Thyroid gland (tissue), 4 donors: ENCODE data around the gene PALLD. TPM values are rescaled to one million over a fixed set of nuclear protein-coding genes. Genes with fewer than 3 reads are reported as not detected.

Experiments
- DNase-seq, 2 donors: peaks; one replicate each; pipeline ENCODE4 v3.0.0-alpha.2; 2019
- H3K27ac ChIP-seq, 3 donors: fragments of 200-600 bp; sonication (generic); 1 replicate in 2 of 3; 2 replicates in 1 of 3; pipeline ENCODE4 v1.5.1; 2016 to 2019; ENCODE audit warnings: mild to moderate bottlenecking in 1 of 3, moderate library complexity in 1 of 3
- H3K27me3 ChIP-seq: fragments of 200-600 bp; sonication (generic); one replicate; pipeline ENCODE4 v1.5.1; 2019
- H3K36me3 ChIP-seq, 2 donors: fragments of 200-600 bp; sonication (generic); one replicate each; pipeline ENCODE4 v1.5.1; 2016 to 2019
- H3K4me1 ChIP-seq, 2 donors: fragments of 200-600 bp; sonication (generic); one replicate each; pipeline ENCODE4 v1.5.1; 2017 to 2019
- H3K4me3 ChIP-seq, 3 donors: fragments of 200-600 bp; sonication (generic); replicated peaks in 1 of 3; 1 replicate in 2 of 3; 2 replicates in 1 of 3; pipeline ENCODE4 v1.5.1; 2016; ENCODE audit warnings: mild to moderate bottlenecking in 1 of 3
- H3K9me3 ChIP-seq: fragments of 200-600 bp; sonication (generic); one replicate; pipeline ENCODE4 v1.5.1; 2017
- POLR2A ChIP-seq, 2 donors: fragments of 450-650 bp; IDR thresholded peaks; one replicate each; pipeline ENCODE4 v1.6.1; 2017; ENCODE audit warnings: antibody characterized with exemption in 2 of 2, mild to moderate bottlenecking in 2 of 2, moderate library complexity in 1 of 2
- WGBS, 2 donors: methylation state at CpG; one replicate each; pipeline ENCODE4 v1.1.5; 2017; 5-methylcytosine and 5-hydroxymethylcytosine counted together
- intact Hi-C: fragments of 100-400 bp; cut with DNase I; formaldehyde crosslinking; loops from one replicate; pipeline ENCODE4 v1.15.1; 2023
- total RNA-seq, 4 donors: library from RNA; depleted of rRNA; stranded (reverse); fragments of >200 nt; gene quantifications; one replicate each; pipeline ENCODE4 v1.2.3, GENCODE V29; 2016
- TF ChIP-seq, protein P1 (sequence below), 6 experiments: fragments of 200-600 bp in 3 of 6; fragments of 450-650 bp in 3 of 6; sonication (generic) in 3 of 6; IDR thresholded peaks; one replicate each; pipeline ENCODE4 v1.5.1; 2016 to 2019; ENCODE audit warnings: antibody characterized with exemption in 6 of 6, mild to moderate bottlenecking in 2 of 6, inconsistent platforms in 1 of 6, moderate library complexity in 1 of 6

PALLD gene
- total RNA-seq, 4 donors from 2014 or later, result 152 to 311 (median 226) TPM

DNA sequence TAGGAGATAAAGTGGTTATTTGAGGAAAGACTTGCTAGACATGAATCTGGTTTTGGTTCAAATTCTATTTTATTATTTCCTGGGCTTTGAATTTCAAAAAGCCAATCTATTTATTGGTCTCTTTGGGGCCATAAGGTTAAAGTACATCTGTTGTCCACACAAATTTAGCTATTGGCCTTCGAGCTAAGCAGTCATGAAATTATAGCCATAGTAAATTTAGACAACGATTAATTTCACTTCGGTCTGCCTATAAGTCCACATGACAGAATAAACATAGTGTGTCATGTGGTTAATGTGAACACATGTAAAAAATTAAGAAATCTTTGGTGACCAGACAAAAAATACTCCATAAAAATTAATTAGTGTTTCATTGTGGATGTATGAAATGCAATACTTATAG lies 161.9 kb downstream of the PALLD start:
- H3K9me3 ChIP-seq, result no peaks in the 10 kb centered on the region
- TF ChIP-seq, protein P1, sequence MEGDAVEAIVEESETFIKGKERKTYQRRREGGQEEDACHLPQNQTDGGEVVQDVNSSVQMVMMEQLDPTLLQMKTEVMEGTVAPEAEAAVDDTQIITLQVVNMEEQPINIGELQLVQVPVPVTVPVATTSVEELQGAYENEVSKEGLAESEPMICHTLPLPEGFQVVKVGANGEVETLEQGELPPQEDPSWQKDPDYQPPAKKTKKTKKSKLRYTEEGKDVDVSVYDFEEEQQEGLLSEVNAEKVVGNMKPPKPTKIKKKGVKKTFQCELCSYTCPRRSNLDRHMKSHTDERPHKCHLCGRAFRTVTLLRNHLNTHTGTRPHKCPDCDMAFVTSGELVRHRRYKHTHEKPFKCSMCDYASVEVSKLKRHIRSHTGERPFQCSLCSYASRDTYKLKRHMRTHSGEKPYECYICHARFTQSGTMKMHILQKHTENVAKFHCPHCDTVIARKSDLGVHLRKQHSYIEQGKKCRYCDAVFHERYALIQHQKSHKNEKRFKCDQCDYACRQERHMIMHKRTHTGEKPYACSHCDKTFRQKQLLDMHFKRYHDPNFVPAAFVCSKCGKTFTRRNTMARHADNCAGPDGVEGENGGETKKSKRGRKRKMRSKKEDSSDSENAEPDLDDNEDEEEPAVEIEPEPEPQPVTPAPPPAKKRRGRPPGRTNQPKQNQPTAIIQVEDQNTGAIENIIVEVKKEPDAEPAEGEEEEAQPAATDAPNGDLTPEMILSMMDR (IDR thresholded peaks at IDR 0.05), result no peak
- no peak for TF ChIP-seq POLR2A (IDR thresholded peaks at IDR 0.05)
- H3K36me3 ChIP-seq, result no peaks in the 10 kb centered on the region
- intact Hi-C loops, result no loop called here
- WGBS, 2 donors, result 69 to 91% methylated on average over 3 of the region's 3 CpGs
- H3K4me3 ChIP-seq, result no peak overlapping the region
- H3K4me1 ChIP-seq, result peaks cover 19 to 35% of the 10 kb centered on the region in 2 donors
- no peaks in the 10 kb centered on the region for H3K27me3 ChIP-seq
- no peak for DNase-seq
- H3K27ac ChIP-seq, result no peak overlapping the region

DNA sequence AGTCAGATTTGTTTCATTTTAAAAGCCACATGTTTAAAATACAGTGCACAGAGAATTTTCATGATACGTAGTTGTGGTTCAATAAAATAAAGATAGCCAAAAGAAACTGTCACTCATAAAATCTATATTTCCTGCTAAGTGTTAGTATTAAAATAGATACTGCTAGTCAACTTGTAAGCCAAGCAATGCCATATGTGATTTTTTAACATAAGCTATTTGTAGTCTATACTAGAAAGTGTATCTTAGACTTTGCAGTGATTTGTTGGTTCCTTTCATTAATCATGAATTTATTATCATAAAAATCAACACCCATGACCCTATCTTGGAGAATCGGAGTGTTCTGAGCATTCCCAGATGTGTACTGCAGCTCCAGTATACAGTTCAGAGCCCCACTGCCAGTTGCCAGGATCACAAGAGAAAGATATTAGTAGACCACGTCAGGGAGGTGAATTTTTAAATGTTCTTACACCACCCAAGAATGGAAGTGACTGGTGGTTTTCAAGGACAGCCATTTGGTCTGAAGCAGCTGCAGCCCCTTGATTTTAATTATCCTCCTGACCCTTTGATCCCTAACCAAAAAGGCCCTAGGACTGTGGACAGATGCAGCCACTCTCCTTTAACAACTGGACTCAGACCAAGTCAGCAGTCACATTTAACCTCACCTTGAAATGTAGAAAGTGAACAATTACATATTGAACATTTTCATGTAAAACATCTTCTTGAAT lies 163.1 kb downstream of the PALLD start:
- Histone ChIP-seq H3K9me3 (no peaks in the 10 kb centered on the region), H3K36me3 (no peaks in the 10 kb centered on the region), H3K27me3 (no peaks in the 10 kb centered on the region), H3K4me1 (peaks cover 21 to 35% of the 10 kb centered on the region in 2 donors), H3K4me3 (no peak overlapping the region), H3K27ac (no peak overlapping the region)
- 78 to 82% methylated on average over 3 of the region's 3 CpGs for WGBS, 2 donors
- no peak for DNase-seq
- TF ChIP-seq, protein P1 (IDR thresholded peaks at IDR 0.05), result no peak
- no peak for TF ChIP-seq POLR2A (IDR thresholded peaks at IDR 0.05)
- intact Hi-C loops, result no loop called here

DNA sequence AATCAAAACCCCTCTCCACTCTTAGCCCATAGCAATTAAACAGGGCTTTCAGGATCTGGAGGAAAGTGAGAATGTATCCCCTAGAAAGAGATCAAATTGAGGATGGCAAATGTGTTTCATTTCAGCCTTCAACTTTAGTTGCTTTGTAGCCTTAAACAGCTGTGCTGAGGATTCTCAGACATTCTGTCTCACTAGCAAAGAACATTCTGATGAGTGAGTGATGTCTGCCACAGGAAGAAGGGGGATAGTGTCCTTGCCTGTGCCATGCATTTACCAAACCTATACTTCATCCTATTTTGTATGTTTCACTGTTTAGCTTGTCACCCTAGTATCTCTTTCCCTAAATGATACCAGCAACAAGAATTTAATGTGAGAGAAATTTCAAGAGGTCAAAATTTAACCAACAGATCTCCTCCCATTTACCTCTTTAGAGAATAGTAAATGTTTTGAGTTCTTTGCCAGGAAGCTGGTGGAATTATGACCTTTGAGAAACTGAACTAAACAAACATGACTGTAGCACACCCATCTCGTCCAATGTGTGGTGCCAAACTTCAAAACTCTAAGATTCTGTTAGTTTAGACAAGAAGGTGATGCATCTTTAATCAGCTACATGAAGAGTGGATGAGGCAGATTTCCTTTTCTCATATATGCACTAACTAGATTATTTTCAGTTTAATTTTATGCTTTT lies 165.6 kb downstream of the PALLD start:
- H3K4me1 ChIP-seq, result peaks cover 30 to 32% of the 10 kb centered on the region in 2 donors
- peak overlapping the region in 1 of 3 donors; percentile 32 for H3K27ac ChIP-seq
- TF ChIP-seq POLR2A (IDR thresholded peaks at IDR 0.05), result no peak
- TF ChIP-seq, protein P1 (IDR thresholded peaks at IDR 0.05), result no peak
- H3K9me3 ChIP-seq, result no peaks in the 10 kb centered on the region
- H3K27me3 ChIP-seq, result no peaks in the 10 kb centered on the region
- intact Hi-C loops, result no loop called here
- DNase-seq, result no peak
- no peaks in the 10 kb centered on the region for H3K36me3 ChIP-seq
- WGBS, 2 donors, result 14 to 44% methylated on average over 1 of the region's 1 CpG
- H3K4me3 ChIP-seq, result no peak overlapping the region

- no peaks in the 10 kb centered on the region for H3K27me3 ChIP-seq
- peaks cover 32 to 36% of the 10 kb centered on the region in 2 donors for H3K4me1 ChIP-seq
- H3K9me3 ChIP-seq, result no peaks in the 10 kb centered on the region
- TF ChIP-seq, protein P1 (IDR thresholded peaks at IDR 0.05), result no peak
- TF ChIP-seq POLR2A (IDR thresholded peaks at IDR 0.05), result no peak
- H3K36me3 ChIP-seq, result no peaks in the 10 kb centered on the region
- 78 to 80% methylated on average over 2 of the region's 2 CpGs for WGBS, 2 donors
- no peak overlapping the region for H3K27ac ChIP-seq
- DNase-seq, result no peak
- no peak overlapping the region for H3K4me3 ChIP-seq
- intact Hi-C loops, result no loop called here
These were observed 167.5 kb downstream of the PALLD start for GRCh38 chr4:168664242-168664891.
